ENCODE data around the gene ENTHD1. TPM values are rescaled to one million over a fixed set of nuclear protein-coding genes. Genes with fewer than 3 reads are reported as not detected.

The ENTHD1 gene
- total and polyA plus RNA-seq, 10 of the 15 experiments (the other 5 are each of a cell fraction or from before 2014, with no cell fraction given) = 0.09 to 0.52 (median 0.21) TPM; not detected in 1

GRCh38 chr22:39923696-39924095, 30.1 kb upstream of the ENTHD1 start (continued):
- no peak for TF ChIP-seq NBN (IDR thresholded peaks at IDR 0.05)
- no peak for TF ChIP-seq MEF2A (IDR thresholded peaks at IDR 0.05; ENCODE audit: insufficient read depth, low read depth, low read length)
- TF ChIP-seq NFYA (IDR thresholded peaks at IDR 0.05; ENCODE audit: borderline replicate concordance, low read depth, low read length) = no peak

DNA sequence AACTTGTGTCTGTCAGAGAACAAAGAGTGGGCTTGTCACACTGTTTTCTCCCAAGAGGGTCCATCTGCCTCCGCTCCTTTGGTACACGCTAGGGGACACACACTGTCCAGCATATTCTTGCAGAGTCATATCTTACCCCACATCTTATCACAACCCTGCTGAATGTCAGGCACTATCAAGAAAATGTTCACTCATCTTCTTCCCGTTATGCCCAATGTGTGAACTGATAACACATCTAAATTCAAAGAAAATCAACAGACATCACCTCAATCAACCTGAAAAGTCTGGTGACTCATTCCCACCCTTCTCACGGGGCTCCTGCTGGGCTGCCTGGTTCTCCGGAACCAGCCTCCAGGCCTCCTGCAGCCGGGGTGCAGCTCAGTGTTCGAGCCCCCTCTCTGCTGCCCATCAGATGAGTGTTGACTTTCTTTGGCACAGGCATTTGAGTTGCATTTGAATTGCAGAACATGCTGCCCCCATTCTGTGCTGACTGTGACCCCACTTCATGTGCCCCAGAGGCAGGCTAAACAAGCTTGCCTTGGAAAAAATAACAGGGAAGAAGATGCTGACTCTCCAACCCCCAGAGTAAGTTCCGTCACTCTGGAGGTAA, 26.7 kb upstream of the ENTHD1 start:
- no peak overlapping the region for H2AFZ ChIP-seq (ENCODE audit: control insufficient read depth, low read depth, low read length)
- peak; percentile 26; the same call in 1 of the 3 replicates for ATAC-seq
- ChIA-PET POLR2A (interaction anchor here (0.6 to 2.1 kb wide), 5 partner anchors 9 to 708 kb away, joined by 3 to 8 read pairs (median 5); no protein-coding TSS in a partner anchor), RAD21 (ENCODE audit: unreplicated experiment) (interaction anchor here (0.7 to 1.7 kb wide), 4 partner anchors 9 to 56 kb away, joined by 3 to 7 read pairs (median 4); no protein-coding TSS in a partner anchor), CTCF (interaction anchor here (1.0 to 6.0 kb wide), 6 partner anchors 9 to 104 kb away, joined by 3 to 39 read pairs (median 5); no protein-coding TSS in a partner anchor), SMC1A (ENCODE audit: uncharacterized antibody, unreplicated experiment) (interaction anchor here (0.7 to 11.4 kb wide), 13 partner anchors 9 to 155 kb away, joined by 3 to 102 read pairs (median 3); partner anchors contain the start of gene GRAP2)
- peaks cover 9% of the 10 kb centered on the region; the same call in 1 of the 2 replicates for H3K4me1 ChIP-seq (ENCODE audit: control insufficient read depth, insufficient read depth, low read length)
- H3K9ac ChIP-seq (ENCODE audit: control insufficient read depth, insufficient read depth, low read length) = no peak overlapping the region
- no peaks in the 10 kb centered on the region for H3K9me3 ChIP-seq (replicated peaks; ENCODE audit: control insufficient read depth, insufficient read depth, low read length)
- H3K27me3 ChIP-seq (replicated peaks in 1 of 2; ENCODE audit: control insufficient read depth in 2 of 2, insufficient read depth in 2 of 2, low read length in 1 of 2) = no peaks in the 10 kb centered on the region
- no peaks in the 10 kb centered on the region for H4K20me1 ChIP-seq (ENCODE audit: control insufficient read depth, insufficient read depth)
- no TSS peak for BruUV-seq (replicated peaks)
- 86% methylated on average over 8 of the region's 8 CpGs for WGBS (ENCODE audit: insufficient coverage, insufficient replicate concordance, low lambda C conversion rate, missing lambda C conversion rate)
- H3K27ac ChIP-seq (ENCODE audit: control insufficient read depth, insufficient read depth) = no peak overlapping the region
- H3K4me3 ChIP-seq = no peak overlapping the region
- FAIRE-seq = no peak
- intact Hi-C loops (cut with micrococcal nuclease; ENCODE audit: unreplicated experiment) = no loop called here
- H3K79me2 ChIP-seq (ENCODE audit: control insufficient read depth, insufficient read depth, low read length) = peaks cover 90% of the 10 kb centered on the region
- DNase-seq (ENCODE audit: low read depth, low spot score) = no peak
- in situ Hi-C loops (cut with MboI) = no loop called here
- peaks cover 3 to 13% of the 10 kb centered on the region in 2 experiments for H3K36me3 ChIP-seq (ENCODE audit: control insufficient read depth in 2 of 2, insufficient read depth in 2 of 2, low read length in 1 of 2)
- TF ChIP-seq KDM1A (IDR thresholded peaks at IDR 0.05; ENCODE audit: borderline replicate concordance) (no peak), EED (IDR thresholded peaks at IDR 0.05; ENCODE audit: low read depth) (peak; percentile 18; the same call in 1 of the 2 replicates)
- peak overlapping the region; percentile 10; the same call in 1 of the 2 replicates for H3K4me2 ChIP-seq (ENCODE audit: control insufficient read depth, insufficient read depth)

Measured in GM12878 (cell line).